HG03175 (cell line): ENCODE measurements around the gene HSPA12B.

ENCODE experiments used
- ATAC-seq: cut with Tn5 transposase; IDR thresholded peaks from one replicate; pipeline ENCODE4 v1.9.1; 2021; ENCODE audit warnings: mild to moderate bottlenecking, moderate library complexity; ENCODE audit not compliant: unreplicated experiment

Gene HSPA12B

DNA sequence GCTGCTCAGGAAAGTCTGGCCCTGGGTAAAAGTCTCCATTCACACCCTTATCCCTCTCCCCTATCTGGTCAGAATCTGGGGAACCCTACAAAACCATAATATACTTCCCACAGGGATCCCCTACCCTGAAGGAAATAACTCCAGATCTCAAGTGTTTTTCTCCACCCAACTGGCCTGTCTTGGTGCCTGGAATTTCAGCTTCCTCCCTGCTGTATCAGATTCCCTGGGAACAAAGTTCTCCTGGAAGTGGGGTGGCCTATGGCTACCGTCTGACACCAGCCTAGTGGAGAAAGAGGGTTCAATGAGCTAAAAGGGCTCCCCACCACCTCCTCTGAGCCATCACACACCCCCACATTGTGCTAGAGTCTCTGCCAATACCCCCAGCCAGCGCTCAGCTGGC, 15.0 kb downstream of the HSPA12B start:
- ATAC-seq: no peak

DNA sequence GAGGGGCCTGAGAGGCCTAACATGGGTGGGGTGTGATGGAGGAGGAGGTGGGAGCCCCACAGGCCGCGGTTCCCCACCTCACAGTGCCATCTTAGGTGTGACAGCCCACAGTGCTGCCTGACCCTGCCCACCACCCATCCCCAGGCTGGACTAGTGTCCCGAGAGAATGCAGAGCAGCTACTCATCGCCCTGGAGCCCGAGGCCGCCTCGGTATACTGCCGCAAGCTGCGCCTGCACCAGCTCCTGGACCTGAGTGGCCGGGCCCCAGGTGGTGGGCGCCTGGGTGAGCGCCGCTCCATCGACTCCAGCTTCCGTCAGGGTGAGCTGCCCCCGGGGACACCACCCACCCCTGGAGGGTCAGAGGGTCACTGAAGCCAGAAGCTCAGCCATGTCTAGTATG, 15.6 kb downstream of the HSPA12B start:
- ATAC-seq: no peak

DNA sequence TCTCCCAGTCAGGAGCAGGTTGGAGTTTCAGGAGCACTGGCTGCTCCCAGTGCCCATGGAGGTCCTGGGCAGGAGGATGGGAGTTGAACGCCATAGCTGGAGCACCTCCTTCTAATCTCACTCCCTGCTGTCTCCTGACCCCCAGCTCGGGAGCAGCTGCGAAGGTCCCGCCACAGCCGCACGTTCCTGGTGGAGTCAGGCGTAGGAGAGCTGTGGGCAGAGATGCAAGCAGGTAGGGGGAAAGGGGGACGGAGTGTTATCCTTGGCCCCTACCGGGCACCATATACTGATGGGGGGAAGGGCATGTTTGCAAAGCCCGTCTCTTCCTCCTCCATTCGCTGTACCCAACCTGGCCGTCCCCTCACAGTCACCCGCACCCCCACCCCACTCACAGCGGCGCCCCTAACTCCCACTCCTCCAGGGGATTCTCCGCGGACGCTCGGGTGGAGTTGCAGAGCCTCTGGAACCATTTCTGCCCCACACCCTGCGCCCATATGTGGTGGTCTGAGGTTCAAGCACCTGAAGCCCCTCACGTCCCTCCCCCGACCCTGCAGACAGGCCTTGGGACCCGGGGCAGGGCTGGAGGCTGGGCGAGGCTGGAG, 16.7 kb downstream of the HSPA12B start:
- ATAC-seq: no peak

DNA sequence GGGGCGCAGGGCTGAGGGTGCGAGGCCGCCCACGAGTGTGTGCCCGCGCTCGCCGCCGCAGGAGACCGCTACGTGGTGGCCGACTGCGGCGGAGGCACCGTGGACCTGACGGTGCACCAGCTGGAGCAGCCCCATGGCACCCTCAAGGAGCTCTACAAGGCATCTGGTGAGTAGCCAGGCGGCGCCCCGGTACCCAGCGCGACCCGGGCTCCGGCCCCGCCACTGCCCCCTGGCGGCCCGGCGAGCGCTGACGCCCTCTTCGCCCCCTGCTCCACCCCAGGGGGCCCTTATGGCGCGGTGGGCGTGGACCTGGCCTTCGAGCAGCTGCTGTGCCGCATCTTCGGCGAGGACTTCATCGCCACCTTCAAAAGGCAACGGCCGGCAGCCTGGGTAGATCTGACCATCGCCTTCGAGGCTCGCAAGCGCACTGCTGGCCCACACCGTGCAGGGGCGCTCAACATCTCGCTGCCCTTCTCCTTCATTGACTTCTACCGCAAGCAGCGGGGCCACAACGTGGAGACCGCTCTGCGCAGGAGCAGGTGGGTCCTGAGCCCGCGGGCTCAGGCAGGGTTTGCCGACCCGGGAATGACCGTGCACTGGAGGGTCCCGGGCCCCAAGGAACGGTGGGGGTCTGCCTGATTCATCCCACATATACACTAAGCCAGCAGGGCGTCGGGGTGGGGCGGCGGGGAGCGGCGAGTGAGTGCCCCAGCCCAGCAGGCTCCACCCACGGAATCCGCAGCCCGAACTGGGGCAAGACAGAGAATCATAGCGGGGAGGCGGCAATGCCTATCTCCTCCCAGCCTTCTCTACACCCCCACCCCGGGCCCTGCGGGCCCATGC, 17.4 kb downstream of the HSPA12B start:
- ATAC-seq: no peak

DNA sequence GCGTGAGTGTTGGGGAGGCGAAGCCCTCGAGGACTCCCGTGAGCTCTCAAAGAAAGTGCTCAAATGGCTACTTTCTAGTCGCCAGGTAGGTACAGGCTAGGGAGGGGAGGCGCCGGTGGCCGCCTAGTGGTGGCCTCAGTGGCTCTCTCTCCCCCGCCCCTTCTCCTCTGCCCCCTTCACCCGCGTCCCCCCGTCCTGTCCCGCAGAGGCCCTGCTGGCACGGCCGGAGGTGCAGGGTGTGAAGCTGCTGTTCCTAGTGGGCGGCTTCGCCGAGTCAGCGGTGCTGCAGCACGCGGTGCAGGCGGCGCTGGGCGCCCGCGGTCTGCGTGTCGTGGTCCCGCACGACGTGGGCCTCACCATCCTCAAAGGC, 18.8 kb downstream of the HSPA12B start:
- no peak for ATAC-seq

DNA sequence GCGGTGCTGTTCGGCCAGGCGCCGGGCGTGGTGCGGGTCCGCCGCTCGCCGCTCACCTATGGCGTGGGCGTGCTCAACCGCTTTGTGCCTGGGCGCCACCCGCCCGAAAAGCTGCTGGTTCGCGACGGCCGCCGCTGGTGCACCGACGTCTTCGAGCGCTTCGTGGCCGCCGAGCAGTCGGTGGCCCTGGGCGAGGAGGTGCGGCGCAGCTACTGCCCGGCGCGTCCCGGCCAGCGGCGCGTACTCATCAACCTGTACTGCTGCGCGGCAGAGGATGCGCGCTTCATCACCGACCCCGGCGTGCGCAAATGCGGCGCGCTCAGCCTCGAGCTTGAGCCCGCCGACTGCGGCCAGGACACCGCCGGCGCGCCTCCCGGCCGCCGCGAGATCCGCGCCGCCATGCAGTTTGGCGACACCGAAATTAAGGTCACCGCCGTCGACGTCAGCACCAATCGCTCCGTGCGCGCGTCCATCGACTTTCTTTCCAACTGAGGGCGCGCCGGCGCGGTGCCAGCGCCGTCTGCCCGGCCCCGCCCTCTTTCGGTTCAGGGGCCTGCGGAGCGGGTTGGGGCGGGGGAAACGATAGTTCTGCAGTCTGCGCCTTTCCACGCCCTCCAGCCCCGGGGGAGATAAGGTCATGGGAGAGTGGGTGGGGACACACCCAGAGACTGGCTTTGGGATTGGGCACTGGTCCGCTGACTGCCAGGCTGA, 19.3 kb downstream of the HSPA12B start:
- no peak for ATAC-seq

DNA sequence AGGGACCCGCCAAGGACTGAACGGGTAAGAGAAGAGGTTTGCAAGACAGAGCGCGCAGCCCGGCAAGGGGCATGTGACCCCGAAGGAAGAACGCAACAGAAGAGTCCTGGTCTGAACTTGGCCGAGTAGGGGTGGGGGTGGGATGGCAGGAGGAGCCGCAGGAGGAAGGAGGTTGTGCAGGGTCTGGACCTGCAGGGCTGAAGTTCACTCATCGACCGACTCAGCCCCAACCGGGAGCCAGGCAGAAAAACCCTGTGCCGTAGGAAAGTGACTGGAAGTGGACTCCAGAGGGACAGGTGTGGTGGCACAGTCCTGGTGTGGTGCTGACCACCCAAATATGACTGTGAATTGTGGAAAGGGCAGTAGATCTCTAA, 19.9 kb downstream of the HSPA12B start:
- no peak for ATAC-seq

DNA sequence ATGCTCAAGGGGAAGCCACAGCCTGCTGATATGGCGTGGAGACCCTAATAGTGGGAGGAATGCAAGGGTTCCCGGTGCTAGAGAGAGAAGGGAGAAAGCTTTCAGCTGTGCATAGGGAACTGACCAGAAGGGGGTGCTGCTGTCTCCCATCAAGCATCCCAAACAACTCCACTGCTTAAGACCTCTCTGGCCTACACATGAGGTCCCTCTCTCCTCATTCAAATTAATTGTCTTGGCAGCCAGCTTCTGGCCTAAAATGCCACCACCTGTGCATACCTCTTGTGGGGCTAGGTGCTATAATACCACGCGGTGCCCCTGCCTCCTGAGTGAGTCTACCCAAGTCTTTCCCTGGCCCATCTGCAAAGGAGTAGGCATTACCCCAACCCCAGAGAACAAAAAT, 20.6 kb downstream of the HSPA12B start:
- no peak for ATAC-seq

DNA sequence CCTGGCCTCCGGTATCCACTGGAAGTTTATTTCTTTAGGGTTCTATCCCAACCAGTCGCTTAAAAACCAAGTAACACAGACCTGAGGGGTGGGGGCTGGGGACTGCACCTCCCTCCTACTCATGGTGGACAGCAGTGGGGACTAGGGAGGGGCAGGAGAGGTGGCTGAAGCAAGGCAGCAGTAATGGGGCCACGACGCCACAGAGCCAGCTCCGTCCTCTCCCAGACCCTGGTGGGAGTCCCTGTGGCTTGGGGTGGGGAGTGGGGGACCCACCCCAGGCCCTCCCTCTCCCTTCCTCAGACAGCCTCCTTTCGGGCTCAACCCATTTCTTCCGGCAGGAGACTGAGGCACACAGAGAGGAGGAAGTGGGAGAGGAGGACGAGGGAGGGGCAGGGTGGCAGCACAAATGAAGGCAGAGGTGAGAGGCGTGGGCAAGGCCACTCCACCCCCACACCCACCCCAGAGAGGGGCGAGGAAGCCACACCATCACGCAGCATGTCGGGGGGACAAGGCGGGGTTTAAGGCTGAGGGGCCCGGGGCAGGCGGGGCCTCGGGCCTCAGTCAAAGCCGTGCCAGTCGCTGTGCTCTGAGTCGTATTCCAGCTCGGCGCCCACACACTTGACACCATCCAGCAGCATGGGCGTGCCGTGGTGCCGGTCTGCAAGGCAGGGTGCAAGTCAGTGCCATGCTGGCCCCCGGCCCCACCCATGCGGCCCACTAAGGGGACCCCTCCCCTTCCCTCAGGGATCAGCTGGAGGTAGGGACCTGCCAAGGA, 21.2 kb downstream of the HSPA12B start:
- no peak for ATAC-seq

DNA sequence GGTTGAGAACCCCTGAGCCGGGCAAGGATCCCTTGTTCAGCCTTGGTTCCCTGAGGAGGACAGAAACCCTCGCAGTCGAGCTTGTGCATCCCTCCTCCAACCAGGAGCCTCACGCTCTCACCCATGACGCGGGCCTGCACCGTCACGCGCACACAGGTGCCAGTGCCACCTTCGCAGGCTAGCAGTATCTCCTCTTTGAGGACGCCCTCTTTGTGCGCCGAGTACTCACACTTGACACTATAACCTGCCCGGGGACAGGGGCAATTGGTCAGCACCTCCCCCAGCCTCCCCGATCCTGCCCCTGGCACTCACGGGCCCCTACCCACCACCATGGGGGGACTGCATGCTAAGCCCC, 21.8 kb downstream of the HSPA12B start:
- no peak for ATAC-seq

DNA sequence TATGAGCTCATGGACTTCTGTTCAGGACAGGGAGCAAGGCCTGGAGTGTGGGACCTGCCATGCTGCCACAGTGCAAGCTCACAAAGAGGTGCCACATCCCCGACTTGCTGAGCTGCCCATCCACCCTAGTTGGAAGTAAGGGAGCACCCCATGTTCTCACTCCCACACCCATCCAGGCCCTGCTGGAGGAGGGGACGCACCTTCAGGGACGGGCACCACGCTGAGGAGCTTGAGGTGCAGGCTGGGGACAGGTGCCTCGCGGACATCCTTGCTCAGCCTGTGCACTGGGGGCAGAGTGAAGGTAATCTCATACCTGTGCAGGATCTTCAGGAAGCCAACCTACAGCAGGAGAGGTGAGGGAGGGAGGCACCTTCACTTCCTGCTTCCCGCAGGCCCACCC, 22.8 kb downstream of the HSPA12B start:
- no peak for ATAC-seq

DNA sequence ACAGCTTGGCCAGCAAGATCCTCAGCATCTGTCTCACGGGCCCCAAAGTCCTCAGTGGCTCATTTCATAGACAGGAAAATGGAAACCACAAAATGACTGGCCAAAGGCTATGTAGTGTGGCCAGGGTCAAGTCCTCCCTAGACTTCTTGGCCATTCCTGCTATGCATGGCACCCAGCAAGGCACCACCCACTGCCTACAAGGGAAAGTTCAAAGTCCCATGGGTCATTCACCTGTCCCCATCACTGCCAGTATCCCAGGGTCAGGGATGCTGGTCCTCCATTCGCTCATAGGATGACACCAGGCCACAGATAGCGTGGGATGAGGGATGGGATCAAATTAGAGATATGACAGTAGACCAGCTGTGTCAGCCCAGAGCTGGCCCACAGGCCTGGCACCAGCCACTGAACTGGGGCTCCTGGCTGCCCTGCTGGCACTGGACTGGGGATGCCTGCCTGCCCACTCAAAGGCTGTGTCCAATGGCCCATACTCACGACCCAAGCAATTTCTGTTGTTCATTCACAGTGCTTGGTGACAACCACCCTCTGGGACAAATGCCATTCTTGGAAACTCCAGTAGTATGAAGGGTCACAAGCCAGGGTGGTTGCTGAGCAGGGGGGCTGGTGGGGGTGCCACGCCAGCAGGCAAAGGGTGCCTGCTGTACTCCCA, 23.5 kb downstream of the HSPA12B start:
- ATAC-seq: no peak

DNA sequence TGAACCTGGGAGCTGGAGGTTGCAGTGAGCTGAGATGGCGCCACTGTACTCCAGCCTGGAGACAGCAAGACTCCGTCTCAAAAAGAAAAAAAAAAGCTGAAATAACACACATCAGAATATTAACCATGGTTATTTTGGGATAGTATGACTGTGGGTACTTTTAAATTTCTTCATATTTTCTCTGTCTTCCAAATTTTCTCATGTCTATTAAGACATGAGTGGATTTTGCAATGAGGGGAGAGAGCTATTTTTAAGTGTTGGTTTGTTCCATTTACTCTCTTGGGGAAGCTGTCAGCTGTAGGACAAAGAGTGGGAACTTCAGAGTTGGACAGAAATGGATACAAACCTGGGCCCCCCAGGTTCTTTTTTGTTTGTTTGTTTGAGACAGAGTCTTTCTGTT, 24.8 kb downstream of the HSPA12B start:
- ATAC-seq: no peak

DNA sequence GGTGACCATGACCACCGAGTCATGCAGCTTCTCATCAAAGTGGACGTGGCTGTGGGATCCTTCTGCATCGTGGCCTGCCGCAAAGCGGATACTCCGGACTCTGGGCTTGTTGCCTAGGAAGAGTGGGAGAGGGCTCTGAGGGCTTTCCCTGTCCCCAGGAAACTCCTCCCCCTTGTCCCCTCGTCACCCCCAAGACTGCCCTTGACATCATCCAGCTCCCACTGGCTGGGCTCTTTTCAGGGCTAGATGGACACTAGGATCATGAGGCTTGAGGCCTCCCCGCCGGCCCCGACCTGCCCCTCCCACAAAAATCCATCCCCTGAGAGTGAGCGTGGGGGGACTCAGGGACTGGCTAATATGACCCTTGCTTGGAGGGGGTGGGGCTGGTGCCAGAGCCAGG, 26.1 kb downstream of the HSPA12B start:
- no peak for ATAC-seq

DNA sequence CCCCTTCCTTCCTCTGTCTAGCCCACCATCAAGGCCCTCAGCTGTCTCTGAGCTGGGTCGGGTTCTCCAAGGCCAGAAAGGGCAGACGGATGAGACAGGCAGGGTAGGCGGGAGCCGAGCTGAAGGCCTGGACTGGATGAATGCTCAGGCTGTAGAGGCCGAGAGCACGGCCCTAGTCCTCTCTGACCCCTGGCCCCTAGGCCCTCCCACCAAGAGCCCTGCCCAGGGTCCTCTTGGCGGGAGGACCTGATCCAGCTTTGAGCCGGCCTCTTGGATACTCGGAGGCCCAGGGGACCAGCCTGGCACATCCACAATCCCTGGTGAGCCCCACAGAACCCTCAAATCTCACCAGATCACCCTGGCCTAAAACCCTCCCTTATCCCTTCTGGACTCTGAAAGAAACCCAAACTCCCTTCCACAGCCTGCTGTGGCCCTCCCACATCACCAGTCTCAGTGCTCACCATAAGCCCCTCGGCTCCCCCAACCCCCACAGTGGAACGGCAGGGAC, 26.9 kb downstream of the HSPA12B start:
- no peak for ATAC-seq

DNA sequence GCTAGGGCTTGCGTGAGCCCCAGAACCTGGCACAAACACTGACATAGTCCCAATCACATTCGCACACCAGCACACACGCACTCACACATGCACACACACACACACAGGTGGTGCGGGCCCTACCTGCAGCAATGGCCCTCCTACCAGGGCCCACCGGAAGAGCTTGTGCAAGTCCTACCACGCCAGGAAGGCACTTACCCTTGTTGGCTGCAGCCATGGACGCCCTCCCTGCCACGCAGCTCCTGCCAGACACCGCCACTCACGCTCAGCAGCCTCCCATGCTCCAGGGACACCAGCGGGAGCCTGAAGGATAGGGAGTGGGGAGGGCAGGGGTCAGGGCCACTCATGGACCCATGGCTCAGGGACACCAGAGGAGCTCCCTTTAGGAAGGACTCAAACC, 27.4 kb downstream of the HSPA12B start:
- ATAC-seq: no peak

DNA sequence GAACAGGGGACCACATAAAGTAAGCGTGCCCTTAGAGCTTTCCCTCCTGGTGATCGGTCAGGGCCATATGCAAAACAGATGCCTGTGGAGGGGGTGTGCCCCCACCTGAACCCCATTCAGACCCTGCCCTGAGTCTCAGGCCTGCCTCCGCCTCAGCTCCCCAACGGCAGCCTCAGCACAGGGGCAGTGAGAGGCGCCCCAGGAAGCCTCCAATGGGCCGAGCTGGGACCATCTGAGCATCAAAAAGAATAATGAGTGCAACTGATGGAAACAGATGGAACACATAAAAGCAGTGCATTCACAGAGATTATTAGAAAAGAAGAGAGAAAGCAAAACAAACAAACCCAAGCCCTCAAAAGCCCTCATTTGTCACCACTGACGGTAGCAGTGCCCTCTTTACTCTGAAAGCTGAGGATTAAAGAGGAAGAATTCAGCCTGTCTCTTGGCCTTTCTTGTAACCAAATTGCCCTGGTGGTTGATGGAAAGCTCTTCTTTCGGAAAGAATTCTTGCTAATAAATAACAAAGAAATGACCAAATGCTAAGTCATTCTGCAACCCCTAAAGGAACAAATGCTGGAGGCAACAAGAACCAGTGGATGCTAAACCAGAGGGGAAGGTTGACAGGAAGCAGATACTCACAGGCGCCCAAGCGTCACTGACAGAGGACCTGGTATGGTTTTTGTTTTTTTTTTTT, 28.3 kb downstream of the HSPA12B start:
- no peak for ATAC-seq

DNA sequence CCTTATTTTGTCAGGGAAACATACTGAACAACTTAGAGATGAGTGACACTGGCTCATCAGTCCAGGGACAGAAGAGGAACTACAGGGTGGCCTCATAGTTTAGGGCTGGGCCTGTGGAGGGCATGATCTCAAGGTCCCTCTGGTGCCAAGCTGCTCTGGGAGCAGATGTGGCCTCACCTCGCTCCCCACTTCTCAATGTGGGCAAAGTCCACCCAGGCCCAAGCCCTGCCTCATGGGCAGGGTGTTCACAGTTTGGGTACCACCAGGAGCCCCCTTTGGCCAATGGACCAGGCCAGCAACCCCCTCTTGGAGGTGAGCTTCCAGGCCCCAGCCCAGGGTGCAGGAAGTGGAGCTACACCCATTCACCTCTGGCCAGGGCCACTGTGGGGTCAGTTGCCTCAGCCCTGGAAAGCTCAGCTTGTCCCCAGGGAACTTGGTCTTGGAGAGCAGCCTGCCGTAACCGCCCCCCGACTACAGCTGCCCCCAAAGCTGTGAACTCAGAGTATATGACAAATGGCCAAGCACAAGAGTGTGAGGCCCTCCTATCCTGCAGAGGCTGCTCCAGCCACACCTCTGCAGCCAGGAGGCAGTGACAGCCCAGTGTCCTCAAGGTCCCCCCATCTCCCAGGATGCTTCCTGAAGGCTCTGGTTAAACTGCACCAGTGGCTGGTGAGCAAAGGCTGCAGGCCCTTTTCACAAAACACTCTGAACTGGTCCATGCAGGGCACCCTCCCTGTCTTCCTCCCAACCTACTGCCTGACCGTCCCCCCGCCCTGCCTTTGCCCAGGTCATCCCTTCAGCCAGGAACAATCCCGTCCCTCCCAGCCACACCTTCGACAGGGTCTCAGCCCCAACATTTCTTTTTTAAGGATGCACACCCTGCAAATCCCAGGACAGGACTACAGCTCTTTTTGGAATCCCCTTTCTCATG, 31.5 kb downstream of the HSPA12B start:
- ATAC-seq: no peak

DNA sequence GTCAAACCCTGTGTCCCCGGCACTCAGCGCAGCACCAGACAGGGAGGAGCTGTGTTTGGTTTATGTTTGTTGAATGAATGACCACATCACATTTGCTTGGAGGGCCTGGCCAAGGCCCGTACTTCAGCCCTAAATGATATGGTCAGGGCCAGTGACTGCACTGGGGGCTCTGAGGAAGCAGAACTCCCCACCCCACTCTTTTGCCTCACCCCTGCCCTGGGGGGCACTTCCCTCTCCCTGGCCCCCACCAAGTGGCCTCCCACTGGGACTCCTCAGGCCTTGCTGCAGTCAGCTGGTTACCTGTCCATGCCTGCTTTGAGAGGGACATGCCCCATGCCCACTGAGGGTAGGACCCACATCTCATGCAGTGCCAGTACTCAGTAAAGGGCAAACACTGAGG, 32.2 kb downstream of the HSPA12B start:
- ATAC-seq: no peak
